ENCODE data around the gene MIER2. TPM values are rescaled to one million over a fixed set of nuclear protein-coding genes. Genes with fewer than 3 reads are reported as not detected.
"Not testable (repeated sequence)": the region's sequence is repeated elsewhere in the genome, so short reads cannot be mapped to it uniquely, and the experiment has no call there.

The MIER2 gene
- total RNA-seq, 2 experiments from 2014 or later: 20.7 to 22.0 TPM

DNA sequence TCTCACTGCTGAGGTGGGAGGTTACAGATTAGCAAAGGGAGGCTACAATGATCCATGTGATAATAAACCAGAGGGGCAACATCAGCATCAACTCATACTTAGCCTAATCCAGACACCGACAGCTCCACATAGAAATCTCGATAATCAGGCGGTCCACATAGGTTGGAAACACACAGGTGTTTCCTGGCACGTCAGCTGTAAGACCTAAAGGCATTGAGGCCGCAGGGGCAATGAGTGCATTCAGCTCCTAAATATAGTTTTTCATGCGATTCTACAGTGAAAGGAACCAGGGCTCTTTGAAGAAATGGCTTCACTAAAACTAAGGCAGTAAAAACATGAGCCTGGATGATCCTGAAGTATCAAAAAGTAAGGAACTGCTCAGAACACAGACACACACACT is 72.7 kb downstream of the MIER2 start:
- no peak for DNase-seq
- H3K27me3 Mint-ChIP-seq: peaks cover 27% of the 10 kb centered on the region
- POLR2A ChIA-PET: no interaction called here
- H3K4me1 Mint-ChIP-seq: peaks cover 6% of the 10 kb centered on the region
- H3K4me3 Mint-ChIP-seq: no peak overlapping the region
- CTCF ChIA-PET: no interaction called here
- no peaks in the 10 kb centered on the region for H3K36me3 Mint-ChIP-seq (ENCODE audit: low read depth)
- no peaks in the 10 kb centered on the region for H3K9me3 Mint-ChIP-seq
- no peak overlapping the region for H3K27ac Mint-ChIP-seq

DNA sequence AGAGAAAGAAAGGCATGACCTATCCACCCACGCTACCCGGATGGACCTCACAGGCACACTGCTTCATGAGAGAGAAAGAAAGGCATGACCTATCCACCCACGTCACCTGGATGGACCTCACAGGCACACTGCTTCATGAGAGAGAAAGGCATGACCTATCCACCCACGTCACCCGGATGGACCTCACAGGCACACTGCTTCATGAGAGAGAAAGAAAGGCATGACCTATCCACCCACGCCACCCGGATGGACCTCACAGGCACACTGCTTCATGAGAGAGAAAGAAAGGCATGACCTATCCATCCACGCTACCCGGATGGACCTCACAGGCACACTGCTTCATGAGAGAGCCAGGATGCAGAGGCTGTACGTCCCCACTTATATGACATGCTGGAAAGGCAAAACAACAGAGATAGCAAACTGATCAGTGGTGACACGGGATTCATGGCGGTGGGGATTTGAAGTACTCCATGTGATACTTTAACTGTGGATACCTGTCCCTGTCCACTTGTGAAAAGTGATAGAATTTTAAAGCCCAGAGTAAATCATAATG is 73.8 kb downstream of the MIER2 start:
- H3K9me3 Mint-ChIP-seq; DNase-seq; H3K27ac Mint-ChIP-seq; CTCF ChIA-PET; POLR2A ChIA-PET; H3K4me3 Mint-ChIP-seq; H3K36me3 Mint-ChIP-seq (ENCODE audit: low read depth): not testable (repeated sequence)
- peaks cover 37% of the 10 kb centered on the region for H3K27me3 Mint-ChIP-seq
- H3K4me1 Mint-ChIP-seq: peaks cover 11% of the 10 kb centered on the region

DNA sequence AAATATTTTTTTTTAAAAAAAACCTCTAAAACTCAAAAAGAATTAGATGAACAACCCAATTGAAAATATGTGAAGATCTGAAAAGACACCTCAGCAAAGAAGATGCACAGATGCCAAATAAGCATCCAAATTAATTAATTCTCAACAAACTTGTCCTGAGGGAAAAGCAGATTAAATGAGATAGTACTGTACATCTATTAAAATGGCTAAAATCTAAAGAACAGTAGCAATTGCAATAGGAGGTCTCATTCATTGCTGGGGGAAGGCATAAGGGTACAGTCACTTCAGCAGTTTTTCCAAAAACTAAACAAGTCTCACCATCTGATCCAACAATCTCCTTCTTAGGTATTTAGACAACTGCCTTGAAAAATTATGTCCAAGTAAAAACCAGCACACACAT is 75.4 kb downstream of the MIER2 start:
- no peak overlapping the region for H3K4me3 Mint-ChIP-seq
- CTCF ChIA-PET: no interaction called here
- POLR2A ChIA-PET: no interaction called here
- H3K4me1 Mint-ChIP-seq: peaks cover 11% of the 10 kb centered on the region
- H3K36me3 Mint-ChIP-seq (ENCODE audit: low read depth): no peaks in the 10 kb centered on the region
- H3K27ac Mint-ChIP-seq: no peak overlapping the region
- no peak for DNase-seq
- H3K9me3 Mint-ChIP-seq: no peaks in the 10 kb centered on the region
- H3K27me3 Mint-ChIP-seq: peaks cover 50% of the 10 kb centered on the region

DNA sequence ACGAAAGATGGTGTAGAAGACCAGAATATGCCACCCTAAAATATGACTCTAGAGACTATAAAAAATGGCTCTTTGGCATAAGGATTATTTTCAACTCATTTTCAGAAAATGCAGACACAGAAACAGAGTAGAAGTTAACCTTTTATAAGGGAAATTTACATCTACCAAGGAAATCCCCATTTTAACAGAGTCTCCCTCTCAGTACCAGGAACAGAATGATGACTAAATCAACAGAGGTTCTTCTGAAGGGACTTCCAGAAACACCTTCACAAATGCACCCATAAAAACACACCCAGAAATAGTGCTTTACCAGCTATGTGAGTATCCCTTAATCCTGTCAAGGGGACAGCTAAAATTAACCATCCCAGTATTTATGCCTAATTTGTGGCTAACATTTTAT is 82.5 kb downstream of the MIER2 start:
- Mint-ChIP-seq H3K36me3 (ENCODE audit: low read depth) (no peaks in the 10 kb centered on the region), H3K27me3 (peaks cover 30% of the 10 kb centered on the region), H3K9me3 (no peaks in the 10 kb centered on the region), H3K27ac (no peak overlapping the region), H3K4me3 (no peak overlapping the region), H3K4me1 (peaks cover 10% of the 10 kb centered on the region)
- ChIA-PET CTCF (interaction anchor here (1.1 kb wide), 1 partner anchor 15 kb away, joined by 4 read pairs; no protein-coding TSS in a partner anchor), POLR2A (no interaction called here)
- DNase-seq: no peak

DNA sequence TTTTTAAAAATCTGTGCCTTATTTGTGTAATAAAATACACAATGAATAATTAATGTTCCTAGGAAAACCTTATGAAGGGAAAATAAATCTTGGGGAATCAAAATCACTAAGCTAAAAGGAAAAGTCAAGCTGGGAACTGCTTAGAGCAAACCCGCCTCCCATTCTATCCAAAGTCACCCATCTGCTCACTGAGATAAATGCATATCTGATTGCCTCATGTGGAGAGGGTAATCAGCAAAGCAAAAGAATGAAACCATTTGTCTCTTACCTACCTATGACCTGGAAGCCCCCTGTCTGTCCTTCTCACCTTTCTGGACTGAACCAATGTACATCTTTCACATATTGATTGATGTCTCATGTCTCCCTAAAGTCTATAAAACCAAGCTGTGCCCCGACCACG is 87.8 kb downstream of the MIER2 start:
- not testable (repeated sequence) for H3K4me3 Mint-ChIP-seq
- peaks cover 31% of the 10 kb centered on the region for H3K27me3 Mint-ChIP-seq

More for the DNA sequence above, 87.8 kb downstream of the MIER2 start:
- H3K36me3 Mint-ChIP-seq (ENCODE audit: low read depth); H3K27ac Mint-ChIP-seq; H3K9me3 Mint-ChIP-seq; DNase-seq; H3K4me1 Mint-ChIP-seq; POLR2A ChIA-PET: not testable (repeated sequence)
- CTCF ChIA-PET: interaction anchor here (2.0 kb wide), 1 partner anchor 10 kb away, joined by 8 read pairs; no protein-coding TSS in a partner anchor

Other genes with a start within 250 kb of the MIER2 start
- gene OR4F17, start 237.7 kb downstream of the MIER2 start, total RNA-seq: not detected
- gene PLPP2, start 53.4 kb downstream of the MIER2 start, total RNA-seq: under 1 TPM; 0.15 to 0.22 TPM
- gene C2CD4C, start 64.4 kb upstream of the MIER2 start, total RNA-seq: not detected
- gene SHC2, start 116.2 kb upstream of the MIER2 start, total RNA-seq: not detected
- under 1 TPM in 1 of 2 experiments, not detected in 1; 0.15 TPM for gene MADCAM1, start 151.7 kb upstream of the MIER2 start, total RNA-seq
- gene TPGS1, start 162.7 kb upstream of the MIER2 start, total RNA-seq: 10 to 100 TPM; 21.6 to 27.1 TPM
- gene CDC34, start 187.0 kb upstream of the MIER2 start, total RNA-seq: 10 to 100 TPM; 43.7 to 50.8 TPM
- gene GZMM, start 199.3 kb upstream of the MIER2 start, total RNA-seq: 10 to 100 TPM; 44.5 to 47.4 TPM
- 100 to 1,000 TPM; 233 TPM for gene BSG, start 227.8 kb upstream of the MIER2 start, total RNA-seq
- 1 to 10 TPM; 2.6 to 3.2 TPM for gene HCN2, start 245.1 kb upstream of the MIER2 start, total RNA-seq